Activated CD4-positive, alpha-beta T cell treated with anti-CD3 and anti-CD28 coated beads, Interleukin-2, amount 10 ng/mL, durations not matched to agents 24 days and 14 days (primary cell): Measurements from ENCODE around the gene SNORC. TPM values are rescaled to one million over a fixed set of nuclear protein-coding genes. Genes with fewer than 3 reads are reported as not detected.
"Not testable (repeated sequence)": the region's sequence is repeated elsewhere in the genome, so short reads cannot be mapped to it uniquely, and the experiment has no call there.

Experiments
- DNase-seq: peaks from one replicate; pipeline ENCODE4 v3.0.0; 2022
- H3K27ac Mint-ChIP-seq: one replicate; pipeline ENCODE4 v1.8.0; 2022; ENCODE audit warnings: mild to moderate bottlenecking, mixed read lengths
- H3K27me3 Mint-ChIP-seq: one replicate; pipeline ENCODE4 v1.8.0; 2022; ENCODE audit warnings: mixed read lengths
- H3K36me3 Mint-ChIP-seq: one replicate; pipeline ENCODE4 v1.8.0; 2022; ENCODE audit warnings: low read depth, mild to moderate bottlenecking, mixed read lengths
- H3K4me1 Mint-ChIP-seq: one replicate; pipeline ENCODE4 v1.8.0; 2021; ENCODE audit warnings: mixed read lengths
- H3K4me3 Mint-ChIP-seq: one replicate; pipeline ENCODE4 v1.8.0; 2022; ENCODE audit warnings: mild to moderate bottlenecking, moderate library complexity, mixed read lengths
- H3K9me3 Mint-ChIP-seq: one replicate; pipeline ENCODE4 v1.8.0; 2021; ENCODE audit warnings: mixed read lengths
- intact Hi-C: fragments of 100-400 bp; cut with micrococcal nuclease; formaldehyde crosslinking; loops from one replicate; pipeline ENCODE4 v1.15.1; 2023
- total RNA-seq: library from RNA; stranded (reverse); gene quantifications from 2 replicates; pipeline ENCODE4 v1.2.3, GENCODE V29; 2022

The SNORC gene
- total RNA-seq, 1 donor from 2014 or later, result 1.2 TPM

- Mint-ChIP-seq H3K36me3 (no peaks in the 10 kb centered on the region), H3K9me3 (no peaks in the 10 kb centered on the region), H3K27me3 (no peaks in the 10 kb centered on the region), H3K4me3 (no peak overlapping the region), H3K27ac (no peak overlapping the region), H3K4me1 (no peaks in the 10 kb centered on the region)
- intact Hi-C loops, result no loop called here
- no peak for DNase-seq
Measured at GRCh38 chr2:232901736-232902578, 31.9 kb downstream of the SNORC start.

DNA sequence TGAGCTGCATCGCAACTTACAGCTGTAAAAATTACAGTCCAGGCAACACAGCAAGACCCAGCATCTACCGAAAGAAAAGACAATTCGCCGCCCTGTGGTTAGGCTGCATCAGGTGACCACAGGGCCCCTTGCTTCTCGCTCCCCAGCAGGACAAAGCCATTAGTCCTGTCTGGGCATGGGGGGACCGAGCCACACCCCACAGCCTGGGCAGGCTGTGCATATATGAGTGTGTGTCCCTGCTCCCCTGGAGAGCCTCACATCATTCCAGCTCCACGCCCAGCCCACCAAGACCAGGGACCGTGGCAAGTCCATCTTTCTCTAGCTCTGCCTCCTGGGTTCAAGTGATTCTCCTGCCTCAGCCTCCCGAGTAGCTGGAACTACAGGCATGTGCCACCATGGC is 33.9 kb downstream of the SNORC start:
- no peaks in the 10 kb centered on the region for H3K27me3 Mint-ChIP-seq
- no peaks in the 10 kb centered on the region for H3K9me3 Mint-ChIP-seq
- H3K4me1 Mint-ChIP-seq, result no peaks in the 10 kb centered on the region
- no peak for DNase-seq
- no peak overlapping the region for H3K4me3 Mint-ChIP-seq
- intact Hi-C loops, result no loop called here
- no peak overlapping the region for H3K27ac Mint-ChIP-seq
- no peaks in the 10 kb centered on the region for H3K36me3 Mint-ChIP-seq

DNA sequence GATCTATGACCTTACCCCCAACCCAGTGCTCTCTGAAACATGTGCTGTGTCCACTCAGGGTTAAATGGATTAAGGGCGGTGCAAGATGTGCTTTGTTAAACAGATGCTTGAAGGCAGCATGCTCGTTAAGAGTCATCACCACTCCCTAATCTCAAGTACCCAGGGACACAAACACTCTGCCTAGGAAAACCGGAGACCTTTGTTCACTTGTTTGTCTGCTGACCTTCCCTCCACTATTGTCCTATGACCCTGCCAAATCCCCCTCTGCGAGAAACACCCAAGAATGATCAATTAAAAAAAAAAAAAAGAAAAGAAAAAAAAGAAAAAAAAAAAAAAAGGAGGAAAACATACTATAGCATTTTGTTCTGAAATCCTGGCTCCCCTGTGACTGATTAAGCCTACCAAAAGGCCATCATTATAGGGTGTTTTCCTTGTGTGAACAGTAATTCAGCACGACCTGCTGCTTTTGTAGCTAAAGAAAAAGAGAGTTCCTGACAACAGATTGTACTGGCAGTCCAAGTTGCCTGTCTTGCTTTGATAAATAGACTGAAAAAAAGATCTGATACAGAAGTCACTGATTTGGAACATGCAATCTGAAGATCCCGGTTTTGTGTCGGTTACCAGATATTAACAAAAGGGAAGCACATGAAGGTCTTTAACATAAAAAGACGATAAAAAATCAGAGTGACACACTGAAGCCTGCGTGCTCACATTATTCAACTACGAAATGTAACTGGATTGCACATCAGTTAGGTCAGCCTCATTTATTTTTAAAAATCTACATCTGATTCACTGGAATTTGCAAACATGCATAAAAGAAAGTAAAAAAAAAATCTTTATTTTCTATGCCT is 37.0 kb downstream of the SNORC start:
- DNase-seq, H3K4me3 Mint-ChIP-seq, H3K9me3 Mint-ChIP-seq, intact Hi-C loops, H3K27ac Mint-ChIP-seq, H3K36me3 Mint-ChIP-seq, H3K4me1 Mint-ChIP-seq: not testable (repeated sequence)
- H3K27me3 Mint-ChIP-seq, result peaks cover 16% of the 10 kb centered on the region

GRCh38 chr2:232907718-232908085 is 37.6 kb downstream of the SNORC start:
- H3K27me3 Mint-ChIP-seq, result peaks cover 20% of the 10 kb centered on the region
- intact Hi-C loops, H3K9me3 Mint-ChIP-seq, DNase-seq, H3K4me3 Mint-ChIP-seq, H3K27ac Mint-ChIP-seq, H3K4me1 Mint-ChIP-seq, H3K36me3 Mint-ChIP-seq: not testable (repeated sequence)

DNA sequence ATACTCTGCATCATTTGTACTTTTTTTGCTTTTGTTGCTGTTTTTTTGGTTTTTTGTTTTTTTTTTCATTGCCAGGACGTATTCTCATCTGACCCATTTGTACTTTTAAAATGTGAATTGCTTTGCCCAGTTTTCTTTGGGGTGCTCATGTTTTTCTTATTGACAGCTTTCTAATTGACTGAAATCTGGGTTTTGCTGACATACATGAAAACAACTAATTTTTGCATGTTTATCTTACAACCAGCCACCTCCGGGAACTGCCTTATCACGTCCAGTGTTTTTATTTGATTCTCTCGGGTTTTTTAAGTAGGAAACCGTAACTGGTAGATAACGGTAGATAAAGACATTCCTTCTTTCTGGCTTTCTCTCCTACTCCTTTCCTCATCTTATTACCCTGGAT is 38.6 kb downstream of the SNORC start:
- intact Hi-C loops, result no loop called here
- Mint-ChIP-seq H3K36me3 (no peaks in the 10 kb centered on the region), H3K9me3 (peaks cover 8% of the 10 kb centered on the region), H3K27me3 (peaks cover 25% of the 10 kb centered on the region), H3K4me3 (no peak overlapping the region), H3K27ac (no peak overlapping the region), H3K4me1 (no peaks in the 10 kb centered on the region)
- DNase-seq, result no peak

DNA sequence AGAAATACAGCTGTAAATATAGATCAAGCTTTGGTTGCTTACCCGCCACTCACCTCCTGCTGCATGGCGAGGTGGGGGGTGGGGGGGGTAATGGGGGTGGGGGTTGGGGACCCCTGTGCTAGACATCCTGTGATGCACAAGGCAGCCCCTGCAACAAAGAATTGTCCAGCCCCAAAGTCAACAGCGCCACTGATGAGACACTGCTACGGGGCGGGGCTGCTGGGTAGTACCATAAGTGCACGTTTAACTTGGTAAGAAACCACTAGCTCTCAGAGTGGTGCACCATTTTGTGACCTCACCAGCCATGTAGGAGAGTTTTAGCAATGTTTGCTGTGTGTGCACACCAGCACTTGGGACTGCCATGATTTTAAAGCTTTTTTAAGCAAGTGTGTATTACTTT is 40.3 kb downstream of the SNORC start:
- Mint-ChIP-seq H3K4me1 (no peaks in the 10 kb centered on the region), H3K27me3 (peaks cover 28% of the 10 kb centered on the region), H3K27ac (no peak overlapping the region), H3K9me3 (peaks cover 8% of the 10 kb centered on the region), H3K4me3 (no peak overlapping the region), H3K36me3 (no peaks in the 10 kb centered on the region)
- intact Hi-C loops, result no loop called here
- DNase-seq, result no peak

DNA sequence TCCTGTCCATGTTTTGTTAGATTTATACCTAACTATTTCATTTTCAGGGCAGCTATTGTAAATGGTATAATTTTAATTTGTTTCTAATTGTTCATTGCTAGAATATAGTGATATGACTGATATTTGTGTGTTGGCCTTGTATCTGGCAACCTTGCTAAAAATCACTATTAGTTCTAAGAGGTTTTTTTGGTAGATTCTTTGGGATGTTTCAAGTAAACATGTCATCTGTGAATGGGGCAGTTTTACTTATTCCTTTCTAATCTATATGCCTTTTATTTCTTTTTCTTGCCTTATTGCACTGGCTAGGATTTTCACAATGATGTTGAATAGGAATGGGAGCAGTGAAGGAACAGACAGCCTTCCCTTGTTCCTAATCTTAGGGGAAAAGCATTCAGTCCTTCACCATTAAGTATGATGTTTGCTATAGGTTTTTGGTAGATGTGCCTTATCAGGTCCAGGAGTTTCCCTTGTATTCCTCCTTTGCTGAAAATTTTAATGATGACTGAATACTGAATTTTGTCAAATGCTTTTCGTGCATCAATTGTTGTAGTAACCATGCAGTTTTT is 41.7 kb downstream of the SNORC start:
- H3K27ac Mint-ChIP-seq, result no peak overlapping the region

GRCh38 chr2:232913903-232914302 is 43.8 kb downstream of the SNORC start:
- DNase-seq, result no peak
- Mint-ChIP-seq H3K27me3 (peaks cover 35% of the 10 kb centered on the region), H3K4me1 (no peaks in the 10 kb centered on the region), H3K27ac (no peak overlapping the region), H3K36me3 (no peaks in the 10 kb centered on the region), H3K4me3 (no peak overlapping the region), H3K9me3 (peaks cover 8% of the 10 kb centered on the region)
- intact Hi-C loops, result no loop called here

More for the DNA sequence above, 41.7 kb downstream of the SNORC start:
- Mint-ChIP-seq H3K9me3 (peaks cover 8% of the 10 kb centered on the region), H3K36me3 (no peaks in the 10 kb centered on the region), H3K4me3 (no peak overlapping the region), H3K4me1 (no peaks in the 10 kb centered on the region), H3K27me3 (peaks cover 30% of the 10 kb centered on the region)
- no peak for DNase-seq
- intact Hi-C loops, result no loop called here

DNA sequence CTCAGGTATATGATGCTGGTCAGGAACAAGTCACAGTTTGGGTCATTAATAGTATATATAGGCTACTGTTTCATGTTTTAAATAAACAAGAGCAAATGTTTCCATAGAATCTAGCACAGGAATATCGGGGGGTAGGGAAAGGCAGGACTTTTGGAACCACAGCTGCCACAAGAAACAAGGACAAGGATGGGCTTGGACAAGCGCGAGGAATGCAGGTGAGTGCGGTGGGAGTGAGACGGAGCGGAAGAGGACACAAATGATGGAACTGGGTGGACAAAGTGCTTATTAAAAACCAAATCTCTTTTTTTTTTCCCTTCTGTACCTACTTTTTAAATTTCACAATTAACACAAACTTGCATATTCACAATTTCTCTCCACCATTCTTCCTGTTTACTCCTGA is 49.1 kb downstream of the SNORC start:
- intact Hi-C loops, result no loop called here
- Mint-ChIP-seq H3K9me3 (no peaks in the 10 kb centered on the region), H3K36me3 (no peaks in the 10 kb centered on the region), H3K27me3 (peaks cover 24% of the 10 kb centered on the region), H3K27ac (no peak overlapping the region), H3K4me1 (no peaks in the 10 kb centered on the region), H3K4me3 (no peak overlapping the region)
- DNase-seq, result no peak

DNA sequence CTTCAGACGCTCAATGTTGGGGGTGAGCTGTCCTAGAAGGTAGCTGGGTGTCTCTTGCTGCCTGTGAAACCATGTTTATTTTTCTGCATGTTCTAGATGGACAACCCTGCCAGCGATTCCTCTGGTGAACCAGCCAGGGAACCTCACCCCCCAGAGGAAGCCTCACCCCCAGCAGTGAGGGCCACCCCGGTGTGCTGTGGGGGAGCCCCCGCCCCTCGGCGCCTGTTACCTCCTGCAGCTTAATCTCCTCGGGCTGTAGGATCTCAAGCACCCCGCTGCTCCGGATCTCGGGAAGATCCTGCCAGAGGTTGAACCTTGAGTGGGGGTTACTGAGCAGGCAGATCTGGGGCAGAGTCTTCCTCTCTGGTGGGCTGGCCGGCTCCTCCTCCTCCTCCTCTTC is 50.0 kb downstream of the SNORC start:
- Mint-ChIP-seq H3K4me3 (no peak overlapping the region), H3K27ac (no peak overlapping the region), H3K27me3 (peaks cover 30% of the 10 kb centered on the region), H3K4me1 (no peaks in the 10 kb centered on the region), H3K36me3 (no peaks in the 10 kb centered on the region), H3K9me3 (no peaks in the 10 kb centered on the region)
- DNase-seq, result no peak
- intact Hi-C loops, result no loop called here

DNA sequence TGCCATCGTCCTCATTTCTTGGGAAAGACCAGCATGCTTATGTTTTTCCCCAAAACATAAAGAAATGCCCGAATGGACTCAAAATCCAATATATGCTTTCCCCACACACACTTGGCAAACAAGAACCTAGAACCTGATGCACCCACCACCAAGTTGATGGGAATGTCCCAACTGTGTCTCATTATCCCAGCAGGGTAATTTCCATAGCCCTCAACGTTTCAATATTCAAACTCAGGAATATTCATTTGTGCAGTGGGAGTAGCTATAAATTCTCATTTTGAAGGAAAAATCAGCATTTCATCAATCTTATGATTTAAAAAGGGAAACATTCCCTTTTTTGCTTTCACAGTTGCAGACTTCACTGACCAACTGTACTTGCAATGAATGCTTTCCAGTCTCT is 50.7 kb downstream of the SNORC start:
- no peak for DNase-seq
- intact Hi-C loops, result no loop called here
- Mint-ChIP-seq H3K4me3 (no peak overlapping the region), H3K27ac (no peak overlapping the region), H3K9me3 (no peaks in the 10 kb centered on the region), H3K36me3 (no peaks in the 10 kb centered on the region), H3K27me3 (peaks cover 33% of the 10 kb centered on the region), H3K4me1 (no peaks in the 10 kb centered on the region)

DNA sequence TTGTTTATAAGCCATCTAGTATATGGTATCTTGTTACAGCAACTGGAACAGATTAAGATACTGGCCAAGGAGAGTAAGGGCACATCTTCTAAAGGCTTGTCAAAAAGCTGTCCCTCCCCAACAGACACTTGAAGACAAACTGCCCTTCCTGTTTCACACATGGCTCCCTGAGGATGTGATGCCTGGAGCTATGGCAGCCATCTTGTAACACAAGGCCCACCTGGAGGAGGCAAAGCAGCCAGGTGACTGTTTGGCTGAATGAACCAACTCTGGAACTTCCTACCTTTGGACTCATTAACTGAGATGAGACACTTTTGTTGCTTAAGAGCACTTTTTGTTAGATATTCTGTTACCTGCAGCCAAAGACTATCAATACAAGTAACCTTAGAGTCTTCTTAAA is 54.4 kb downstream of the SNORC start:
- Mint-ChIP-seq H3K9me3 (no peaks in the 10 kb centered on the region), H3K4me1 (no peaks in the 10 kb centered on the region), H3K27me3 (peaks cover 40% of the 10 kb centered on the region), H3K36me3 (no peaks in the 10 kb centered on the region), H3K27ac (no peak overlapping the region), H3K4me3 (no peak overlapping the region)
- intact Hi-C loops, result no loop called here
- no peak for DNase-seq

GRCh38 chr2:232925153-232925820 is 55.2 kb downstream of the SNORC start:
- intact Hi-C loops, result no loop called here
- Mint-ChIP-seq H3K27me3 (peaks cover 43% of the 10 kb centered on the region), H3K27ac (no peak overlapping the region), H3K4me1 (peaks cover 2% of the 10 kb centered on the region), H3K36me3 (no peaks in the 10 kb centered on the region), H3K4me3 (no peak overlapping the region), H3K9me3 (no peaks in the 10 kb centered on the region)
- no peak for DNase-seq

DNA sequence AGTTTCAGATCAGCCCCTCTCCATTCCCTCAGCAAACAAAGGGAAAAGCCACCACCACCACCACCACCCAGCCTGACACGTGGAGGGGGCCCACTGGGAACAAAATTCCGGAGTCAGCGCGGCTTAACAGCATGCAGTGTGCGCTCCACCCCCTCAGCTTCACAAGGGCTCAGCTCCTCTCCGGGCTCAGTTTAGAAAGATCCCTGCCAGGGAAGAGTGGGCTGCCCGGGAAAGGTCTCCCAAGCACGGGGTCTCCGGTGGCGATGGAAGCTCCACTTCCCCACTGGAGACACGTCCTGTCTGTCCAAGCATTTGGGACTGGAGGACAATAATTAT is 55.7 kb downstream of the SNORC start:
- Mint-ChIP-seq H3K27ac (no peak overlapping the region), H3K36me3 (no peaks in the 10 kb centered on the region), H3K27me3 (peaks cover 45% of the 10 kb centered on the region), H3K4me1 (peaks cover 2% of the 10 kb centered on the region), H3K9me3 (no peaks in the 10 kb centered on the region), H3K4me3 (no peak overlapping the region)
- no peak for DNase-seq
- intact Hi-C loops, result no loop called here
